Mammary epithelial cell (primary cell): ENCODE results near the gene DYNLT1.

Experiments
- CTCF ChIP-seq, 2 donors: IDR thresholded peaks in 1 of 2; conservative IDR thresholded peaks in 1 of 2; 2 replicates each; pipeline ENCODE4 v1.5.1; 2011 to 2012; ENCODE audit warnings: inconsistent platforms in 2 of 2, low read length in 2 of 2, mild to moderate bottlenecking in 2 of 2, control low read depth in 1 of 2, low read depth in 1 of 2; ENCODE audit not compliant: insufficient read depth in 1 of 2; ENCODE audit errors: extremely low read depth in 1 of 2
- EZH2 ChIP-seq: IDR thresholded peaks from 2 replicates; pipeline ENCODE4 v1.6.1; 2012; ENCODE audit warnings: low read length, inconsistent platforms, borderline replicate concordance

GRCh38 chr6:158619922-158620801 is 24.4 kb downstream of the DYNLT1 start:
- TF ChIP-seq CTCF (conservative IDR thresholded peaks at IDR 0.05 in 1 of 2, IDR thresholded peaks at IDR 0.05 in 1 of 2; ENCODE audit: extremely low read depth in 1 of 2, insufficient read depth in 1 of 2, low read depth in 1 of 2, low read length in 2 of 2): no peak
- no peak for TF ChIP-seq EZH2
